ENCODE measurements around the gene GRM7. TPM values are rescaled to one million over a fixed set of nuclear protein-coding genes. Genes with fewer than 3 reads are reported as not detected.

The GRM7 gene
- polyA plus RNA-seq = under 1 TPM in 2 of 4 donors, not detected in 2; 0.01 to 0.30 TPM
- long read RNA-seq, donor 1 = 0 reads
- long read RNA-seq, donor 2 = 0 reads
- long read RNA-seq, donor 3 = 0 reads
- long read RNA-seq, donor 4 = 0 reads
- long read RNA-seq, donor 5 = 0 reads
- long read RNA-seq, donor 6 = 0 reads
- long read RNA-seq, donor 7 = 0 reads
- long read RNA-seq, donor 8 = 0 reads
- long read RNA-seq, donor 9 = 0 reads
- long read RNA-seq, donor 10 = 0 reads

- FAIRE-seq (no peak), DNase-seq (peak in 1 of 2 donors; percentile 11)
- no peaks in the 10 kb centered on the region for H3K36me3 ChIP-seq (ENCODE audit: control insufficient read depth in 3 of 3, insufficient read depth in 2 of 3, low read depth in 1 of 3, low read length in 3 of 3)
- H3K27ac ChIP-seq (ENCODE audit: low read depth in 1 of 3, low read length in 2 of 3) = no peak within 1 kb of the TSS
- 5 to 31% (median 20%) methylated on average over 42 to 62 of the region's 62 CpGs for WGBS, 3 donors
- no peaks in the 10 kb centered on the region for H3K9me3 ChIP-seq (ENCODE audit: control insufficient read depth in 2 of 2, insufficient read depth in 1 of 2, low read depth in 1 of 2, low read length in 1 of 2)
- H3K4me3 ChIP-seq (ENCODE audit: low read depth in 1 of 3, low read length in 3 of 3) = peak within 1 kb of the TSS in 1 of 3 donors; percentile 28
- peaks cover 0 to 49% (median 2%) of the 10 kb centered on the region in 3 donors for H3K27me3 ChIP-seq (ENCODE audit: control insufficient read depth in 3 of 3, insufficient read depth in 3 of 3, low read length in 3 of 3)
- no peaks in the 10 kb centered on the region for H3K4me1 ChIP-seq (ENCODE audit: control insufficient read depth in 3 of 3, insufficient read depth in 2 of 3, low read depth in 1 of 3, low read length in 2 of 3)
These were observed at the start of gene GRM7 for GRCh38 chr3:6860954-6861624. Gene GRM7, plus strand, starts transcription at chr3:6861115.

- FAIRE-seq = no peak
- WGBS, 3 donors = 82 to 90% (median 87%) methylated on average over 3 of the region's 3 CpGs
- Histone ChIP-seq H3K27me3 (ENCODE audit: control insufficient read depth in 3 of 3, insufficient read depth in 3 of 3, low read length in 3 of 3) (no peaks in the 10 kb centered on the region), H3K27ac (ENCODE audit: low read depth in 1 of 3, low read length in 2 of 3) (no peak overlapping the region), H3K4me3 (ENCODE audit: low read depth in 1 of 3, low read length in 3 of 3) (no peak overlapping the region), H3K4me1 (ENCODE audit: control insufficient read depth in 3 of 3, insufficient read depth in 2 of 3, low read depth in 1 of 3, low read length in 2 of 3) (no peaks in the 10 kb centered on the region), H3K36me3 (ENCODE audit: control insufficient read depth in 3 of 3, insufficient read depth in 2 of 3, low read depth in 1 of 3, low read length in 3 of 3) (no peaks in the 10 kb centered on the region), H3K9me3 (ENCODE audit: control insufficient read depth in 2 of 2, insufficient read depth in 1 of 2, low read depth in 1 of 2, low read length in 1 of 2) (no peaks in the 10 kb centered on the region)
- DNase-seq = no peak
These were observed 39.5 kb upstream of the GRM7 start for GRCh38 chr3:6821411-6821810.

- FAIRE-seq (no peak), DNase-seq (no peak)
- 32 to 57% (median 41%) methylated on average over 1 of the region's 1 CpG for WGBS, 3 donors
- H3K36me3 ChIP-seq (ENCODE audit: control insufficient read depth in 3 of 3, insufficient read depth in 2 of 3, low read depth in 1 of 3, low read length in 3 of 3) = no peaks in the 10 kb centered on the region
- H3K27me3 ChIP-seq (ENCODE audit: control insufficient read depth in 3 of 3, insufficient read depth in 3 of 3, low read length in 3 of 3) = no peaks in the 10 kb centered on the region
- H3K4me3 ChIP-seq (ENCODE audit: low read depth in 1 of 3, low read length in 3 of 3) = no peak overlapping the region
- H3K27ac ChIP-seq (ENCODE audit: low read depth in 1 of 3, low read length in 2 of 3) = no peak overlapping the region
- H3K4me1 ChIP-seq (ENCODE audit: control insufficient read depth in 3 of 3, insufficient read depth in 2 of 3, low read depth in 1 of 3, low read length in 2 of 3) = no peaks in the 10 kb centered on the region
- no peaks in the 10 kb centered on the region for H3K9me3 ChIP-seq (ENCODE audit: control insufficient read depth in 2 of 2, insufficient read depth in 1 of 2, low read depth in 1 of 2, low read length in 1 of 2)
These were observed 35.4 kb upstream of the GRM7 start for GRCh38 chr3:6825524-6825923.

- no peak for FAIRE-seq
- no peak for DNase-seq
- 64 to 78% (median 67%) methylated on average over 6 of the region's 6 CpGs for WGBS, 3 donors
These were observed 33.5 kb upstream of the GRM7 start for GRCh38 chr3:6827453-6827852.

GRCh38 chr3:6844723-6845122, 16.2 kb upstream of the GRM7 start:
- no peaks in the 10 kb centered on the region for H3K27me3 ChIP-seq (ENCODE audit: control insufficient read depth in 3 of 3, insufficient read depth in 3 of 3, low read length in 3 of 3)
- no peak overlapping the region for H3K4me3 ChIP-seq (ENCODE audit: low read depth in 1 of 3, low read length in 3 of 3)
- 88 to 92% (median 92%) methylated on average over 1 of the region's 1 CpG for WGBS, 3 donors
- H3K27ac ChIP-seq (ENCODE audit: low read depth in 1 of 3, low read length in 2 of 3) = no peak overlapping the region
- no peaks in the 10 kb centered on the region for H3K36me3 ChIP-seq (ENCODE audit: control insufficient read depth in 3 of 3, insufficient read depth in 2 of 3, low read depth in 1 of 3, low read length in 3 of 3)
- DNase-seq (no peak), FAIRE-seq (no peak)
- H3K4me1 ChIP-seq (ENCODE audit: control insufficient read depth in 3 of 3, insufficient read depth in 2 of 3, low read depth in 1 of 3, low read length in 2 of 3) = no peaks in the 10 kb centered on the region
- H3K9me3 ChIP-seq (ENCODE audit: control insufficient read depth in 2 of 2, insufficient read depth in 1 of 2, low read depth in 1 of 2, low read length in 1 of 2) = no peaks in the 10 kb centered on the region

More at GRCh38 chr3:6827453-6827852, 33.5 kb upstream of the GRM7 start:
- Histone ChIP-seq H3K27ac (ENCODE audit: low read depth in 1 of 3, low read length in 2 of 3) (no peak overlapping the region), H3K27me3 (ENCODE audit: control insufficient read depth in 3 of 3, insufficient read depth in 3 of 3, low read length in 3 of 3) (no peaks in the 10 kb centered on the region), H3K36me3 (ENCODE audit: control insufficient read depth in 3 of 3, insufficient read depth in 2 of 3, low read depth in 1 of 3, low read length in 3 of 3) (no peaks in the 10 kb centered on the region), H3K9me3 (ENCODE audit: control insufficient read depth in 2 of 2, insufficient read depth in 1 of 2, low read depth in 1 of 2, low read length in 1 of 2) (no peaks in the 10 kb centered on the region), H3K4me1 (ENCODE audit: control insufficient read depth in 3 of 3, insufficient read depth in 2 of 3, low read depth in 1 of 3, low read length in 2 of 3) (no peaks in the 10 kb centered on the region), H3K4me3 (ENCODE audit: low read depth in 1 of 3, low read length in 3 of 3) (no peak overlapping the region)

GRCh38 chr3:6854184-6854583, 6.7 kb upstream of the GRM7 start:
- FAIRE-seq (no peak), DNase-seq (no peak)
- H3K27ac ChIP-seq (ENCODE audit: low read depth in 1 of 3, low read length in 2 of 3) = no peak overlapping the region
- no peaks in the 10 kb centered on the region for H3K4me1 ChIP-seq (ENCODE audit: control insufficient read depth in 3 of 3, insufficient read depth in 2 of 3, low read depth in 1 of 3, low read length in 2 of 3)
- H3K27me3 ChIP-seq (ENCODE audit: control insufficient read depth in 3 of 3, insufficient read depth in 3 of 3, low read length in 3 of 3) = no peaks in the 10 kb centered on the region
- no peak overlapping the region for H3K4me3 ChIP-seq (ENCODE audit: low read depth in 1 of 3, low read length in 3 of 3)
- no peaks in the 10 kb centered on the region for H3K9me3 ChIP-seq (ENCODE audit: control insufficient read depth in 2 of 2, insufficient read depth in 1 of 2, low read depth in 1 of 2, low read length in 1 of 2)
- WGBS, 3 donors = 74 to 91% (median 85%) methylated on average over 2 of the region's 2 CpGs
- no peaks in the 10 kb centered on the region for H3K36me3 ChIP-seq (ENCODE audit: control insufficient read depth in 3 of 3, insufficient read depth in 2 of 3, low read depth in 1 of 3, low read length in 3 of 3)

GRCh38 chr3:6857510-6857909, 3.4 kb upstream of the GRM7 start:
- Histone ChIP-seq H3K27me3 (ENCODE audit: control insufficient read depth in 3 of 3, insufficient read depth in 3 of 3, low read length in 3 of 3) (peaks cover 0 to 28% (median 2%) of the 10 kb centered on the region in 3 donors), H3K9me3 (ENCODE audit: control insufficient read depth in 2 of 2, insufficient read depth in 1 of 2, low read depth in 1 of 2, low read length in 1 of 2) (no peaks in the 10 kb centered on the region), H3K36me3 (ENCODE audit: control insufficient read depth in 3 of 3, insufficient read depth in 2 of 3, low read depth in 1 of 3, low read length in 3 of 3) (no peaks in the 10 kb centered on the region), H3K4me1 (ENCODE audit: control insufficient read depth in 3 of 3, insufficient read depth in 2 of 3, low read depth in 1 of 3, low read length in 2 of 3) (no peaks in the 10 kb centered on the region), H3K4me3 (ENCODE audit: low read depth in 1 of 3, low read length in 3 of 3) (no peak overlapping the region), H3K27ac (ENCODE audit: low read depth in 1 of 3, low read length in 2 of 3) (no peak overlapping the region)
- DNase-seq (no peak), FAIRE-seq (no peak)
- WGBS, 3 donors = 54 to 66% (median 58%) methylated on average over 5 of the region's 5 CpGs

GRCh38 chr3:6860149-6860953, 564 bp upstream of the GRM7 start:
- Histone ChIP-seq H3K4me3 (ENCODE audit: low read depth in 1 of 3, low read length in 3 of 3) (peak overlapping the region in 1 of 3 donors; percentile 28), H3K27me3 (ENCODE audit: control insufficient read depth in 3 of 3, insufficient read depth in 3 of 3, low read length in 3 of 3) (peaks cover 0 to 49% (median 2%) of the 10 kb centered on the region in 3 donors), H3K36me3 (ENCODE audit: control insufficient read depth in 3 of 3, insufficient read depth in 2 of 3, low read depth in 1 of 3, low read length in 3 of 3) (no peaks in the 10 kb centered on the region), H3K27ac (ENCODE audit: low read depth in 1 of 3, low read length in 2 of 3) (no peak overlapping the region), H3K4me1 (ENCODE audit: control insufficient read depth in 3 of 3, insufficient read depth in 2 of 3, low read depth in 1 of 3, low read length in 2 of 3) (no peaks in the 10 kb centered on the region), H3K9me3 (ENCODE audit: control insufficient read depth in 2 of 2, insufficient read depth in 1 of 2, low read depth in 1 of 2, low read length in 1 of 2) (no peaks in the 10 kb centered on the region)
- FAIRE-seq (no peak), DNase-seq (no peak)
- WGBS, 3 donors = 4 to 10% (median 7%) methylated on average over 27 to 28 of the region's 28 CpGs
